ENCODE data around the gene CACNA1C. TPM values are rescaled to one million over a fixed set of nuclear protein-coding genes. Genes with fewer than 3 reads are reported as not detected.

The CACNA1C gene
- total RNA-seq, 1 experiment from 2014 or later: 1.1 TPM

DNA sequence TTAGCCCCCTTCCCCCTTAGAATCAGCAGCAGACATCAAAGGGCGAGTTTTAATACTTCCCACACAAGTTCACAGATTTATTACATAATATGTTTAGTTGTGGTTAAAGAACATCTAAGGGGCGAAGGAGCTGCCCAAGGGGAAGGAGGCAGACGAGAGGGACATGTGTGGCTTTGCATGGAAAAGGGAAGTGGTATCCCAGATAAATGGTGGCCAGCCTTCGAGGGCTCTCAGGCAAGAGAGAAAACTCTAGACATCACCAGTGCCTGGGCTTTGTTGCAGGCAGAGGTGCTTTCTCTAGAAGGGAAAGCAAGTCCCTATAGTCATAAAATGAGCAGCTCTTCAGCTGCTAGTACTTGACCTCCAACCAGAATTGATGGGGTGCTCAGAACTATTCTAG is 121.2 kb downstream of the CACNA1C start:
- Histone ChIP-seq H3K4ac (ENCODE audit: low read depth, low read length) (no peak overlapping the region), H3K4me2 (ENCODE audit: insufficient read depth, insufficient read length, low read length) (no peak overlapping the region), H2AK5ac (ENCODE audit: insufficient read length, low read length) (no peak overlapping the region), H2BK5ac (ENCODE audit: insufficient read length, low read length) (no peak overlapping the region), H3K79me2 (ENCODE audit: insufficient read depth, low read length) (no peaks in the 10 kb centered on the region), H4K20me1 (ENCODE audit: control insufficient read depth, insufficient read depth, insufficient read length) (no peaks in the 10 kb centered on the region), H3K9me3 (ENCODE audit: control insufficient read depth, low read depth, low read length) (no peaks in the 10 kb centered on the region), H2AFZ (ENCODE audit: low read length) (no peak overlapping the region), H3K56ac (ENCODE audit: insufficient read length, low read depth, low read length) (no peak overlapping the region), H4K5ac (ENCODE audit: insufficient read length, low read depth, low read length) (no peak overlapping the region), H3K23me2 (ENCODE audit: insufficient read length, low read depth, low read length, poor library complexity, severe bottlenecking) (no peaks in the 10 kb centered on the region), H3K27ac (ENCODE audit: insufficient read length, low read depth, low read length) (no peak overlapping the region), H2BK20ac (ENCODE audit: low read depth, low read length, poor library complexity, severe bottlenecking) (no peak overlapping the region), H3K9ac (ENCODE audit: extremely low read depth, insufficient read length, low read length) (no peak overlapping the region), H2BK15ac (ENCODE audit: low read depth, low read length) (no peak overlapping the region), H4K91ac (ENCODE audit: insufficient read length, low read depth, low read length) (no peak overlapping the region), H3K14ac (ENCODE audit: insufficient read depth, low read length) (no peak overlapping the region), H3K4me1 (ENCODE audit: insufficient read depth, low read length) (peaks cover 6% of the 10 kb centered on the region; the same call in 1 of the 2 replicates), H3K79me1 (ENCODE audit: insufficient read depth, low read depth, low read length, poor library complexity, severe bottlenecking) (no peaks in the 10 kb centered on the region), H3K18ac (ENCODE audit: insufficient read length, low read depth, low read length) (no peak overlapping the region), H2BK120ac (ENCODE audit: low read depth, low read length, poor library complexity, severe bottlenecking) (no peak overlapping the region), H4K8ac (replicated peaks; ENCODE audit: insufficient read length, low read depth, low read length) (no peak overlapping the region), H3K23ac (ENCODE audit: insufficient read length, low read depth, low read length) (no peak overlapping the region), H3K27me3 (ENCODE audit: insufficient read depth, low read length) (no peaks in the 10 kb centered on the region), H3T11ph (ENCODE audit: low read length) (no peak overlapping the region), H2BK12ac (ENCODE audit: insufficient read length, low read depth, low read length) (no peak overlapping the region)
- peaks cover 4% of the 10 kb centered on the region in 2 experiments; a peak in 3 of 4 replicates for H3K4me1 Mint-ChIP-seq
- no peaks in the 10 kb centered on the region for H3K9me3 Mint-ChIP-seq
- H3K4me3 Mint-ChIP-seq: no peak overlapping the region
- no peak for DNase-seq
- H3K36me3 Mint-ChIP-seq (ENCODE audit: insufficient read depth in 1 of 3, low read depth in 3 of 3): no peaks in the 10 kb centered on the region
- H3K27me3 Mint-ChIP-seq (ENCODE audit: low read depth): peaks cover 13% of the 10 kb centered on the region
- no peak overlapping the region for H3K27ac Mint-ChIP-seq
- TF ChIP-seq, protein P1, sequence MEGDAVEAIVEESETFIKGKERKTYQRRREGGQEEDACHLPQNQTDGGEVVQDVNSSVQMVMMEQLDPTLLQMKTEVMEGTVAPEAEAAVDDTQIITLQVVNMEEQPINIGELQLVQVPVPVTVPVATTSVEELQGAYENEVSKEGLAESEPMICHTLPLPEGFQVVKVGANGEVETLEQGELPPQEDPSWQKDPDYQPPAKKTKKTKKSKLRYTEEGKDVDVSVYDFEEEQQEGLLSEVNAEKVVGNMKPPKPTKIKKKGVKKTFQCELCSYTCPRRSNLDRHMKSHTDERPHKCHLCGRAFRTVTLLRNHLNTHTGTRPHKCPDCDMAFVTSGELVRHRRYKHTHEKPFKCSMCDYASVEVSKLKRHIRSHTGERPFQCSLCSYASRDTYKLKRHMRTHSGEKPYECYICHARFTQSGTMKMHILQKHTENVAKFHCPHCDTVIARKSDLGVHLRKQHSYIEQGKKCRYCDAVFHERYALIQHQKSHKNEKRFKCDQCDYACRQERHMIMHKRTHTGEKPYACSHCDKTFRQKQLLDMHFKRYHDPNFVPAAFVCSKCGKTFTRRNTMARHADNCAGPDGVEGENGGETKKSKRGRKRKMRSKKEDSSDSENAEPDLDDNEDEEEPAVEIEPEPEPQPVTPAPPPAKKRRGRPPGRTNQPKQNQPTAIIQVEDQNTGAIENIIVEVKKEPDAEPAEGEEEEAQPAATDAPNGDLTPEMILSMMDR (conservative IDR thresholded peaks at IDR 0.05): no peak
- WGBS (ENCODE audit: extremely low coverage, insufficient read length, low lambda C conversion rate): no CpG with 5 or more reads among the region's 4 CpGs

All from H9 (cell line).